Measurements from ENCODE around the gene GRN.

DNA sequence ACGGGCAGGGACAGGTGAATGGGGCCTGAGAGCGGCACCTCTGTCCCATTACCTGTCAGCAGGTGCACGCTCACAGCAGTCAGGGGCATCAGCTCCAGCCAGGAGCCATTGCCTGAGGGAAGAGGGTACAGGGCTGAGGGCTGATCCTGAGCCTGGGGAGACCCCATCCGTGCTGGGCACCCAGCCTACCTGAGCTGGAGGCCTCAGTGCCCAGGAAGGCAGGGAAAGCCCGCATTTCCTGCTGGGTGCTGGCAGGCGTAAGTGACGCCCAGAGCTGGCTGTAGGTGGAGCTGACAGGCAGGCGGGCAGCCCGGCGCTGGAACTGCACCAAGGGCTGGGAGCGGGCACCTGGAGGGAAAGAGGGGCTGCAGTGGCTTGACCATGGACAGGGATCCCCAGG is 11.1 kb downstream of the GRN start:
- TF ChIP-seq POLR2AphosphoS5 (IDR thresholded peaks at IDR 0.05; ENCODE audit: low read depth, low read length), result no peak
- TF ChIP-seq, protein P1, sequence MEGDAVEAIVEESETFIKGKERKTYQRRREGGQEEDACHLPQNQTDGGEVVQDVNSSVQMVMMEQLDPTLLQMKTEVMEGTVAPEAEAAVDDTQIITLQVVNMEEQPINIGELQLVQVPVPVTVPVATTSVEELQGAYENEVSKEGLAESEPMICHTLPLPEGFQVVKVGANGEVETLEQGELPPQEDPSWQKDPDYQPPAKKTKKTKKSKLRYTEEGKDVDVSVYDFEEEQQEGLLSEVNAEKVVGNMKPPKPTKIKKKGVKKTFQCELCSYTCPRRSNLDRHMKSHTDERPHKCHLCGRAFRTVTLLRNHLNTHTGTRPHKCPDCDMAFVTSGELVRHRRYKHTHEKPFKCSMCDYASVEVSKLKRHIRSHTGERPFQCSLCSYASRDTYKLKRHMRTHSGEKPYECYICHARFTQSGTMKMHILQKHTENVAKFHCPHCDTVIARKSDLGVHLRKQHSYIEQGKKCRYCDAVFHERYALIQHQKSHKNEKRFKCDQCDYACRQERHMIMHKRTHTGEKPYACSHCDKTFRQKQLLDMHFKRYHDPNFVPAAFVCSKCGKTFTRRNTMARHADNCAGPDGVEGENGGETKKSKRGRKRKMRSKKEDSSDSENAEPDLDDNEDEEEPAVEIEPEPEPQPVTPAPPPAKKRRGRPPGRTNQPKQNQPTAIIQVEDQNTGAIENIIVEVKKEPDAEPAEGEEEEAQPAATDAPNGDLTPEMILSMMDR (IDR thresholded peaks at IDR 0.05), result no peak
- TF ChIP-seq FOXJ3 (CRISPR knock-in tag; IDR thresholded peaks at IDR 0.05), result no peak
- TF ChIP-seq, protein P2, sequence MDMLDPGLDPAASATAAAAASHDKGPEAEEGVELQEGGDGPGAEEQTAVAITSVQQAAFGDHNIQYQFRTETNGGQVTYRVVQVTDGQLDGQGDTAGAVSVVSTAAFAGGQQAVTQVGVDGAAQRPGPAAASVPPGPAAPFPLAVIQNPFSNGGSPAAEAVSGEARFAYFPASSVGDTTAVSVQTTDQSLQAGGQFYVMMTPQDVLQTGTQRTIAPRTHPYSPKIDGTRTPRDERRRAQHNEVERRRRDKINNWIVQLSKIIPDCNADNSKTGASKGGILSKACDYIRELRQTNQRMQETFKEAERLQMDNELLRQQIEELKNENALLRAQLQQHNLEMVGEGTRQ (IDR thresholded peaks at IDR 0.05; ENCODE audit: borderline replicate concordance, low read depth, low read length), result no peak
- TF ChIP-seq, protein P3, sequence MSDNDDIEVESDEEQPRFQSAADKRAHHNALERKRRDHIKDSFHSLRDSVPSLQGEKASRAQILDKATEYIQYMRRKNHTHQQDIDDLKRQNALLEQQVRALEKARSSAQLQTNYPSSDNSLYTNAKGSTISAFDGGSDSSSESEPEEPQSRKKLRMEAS (IDR thresholded peaks at IDR 0.05; ENCODE audit: low read depth), result no peak

Data from SK-N-SH (cell line).